Fibroblast of pulmonary artery (primary cell): ENCODE data around the gene MYRF.
A peak's percentile ranks its signal among the peaks of the same experiment; 100 is the strongest.

Source experiments
- DNase-seq: peaks from one replicate; pipeline ENCODE4 v3.0.0-alpha.2; 2010; ENCODE audit warnings: low read depth
- H3K4me3 ChIP-seq: replicated peaks from 2 replicates; pipeline ENCODE4 v1.5.1; 2011; ENCODE audit warnings: low read depth, mild to moderate bottlenecking, control low read depth, low read length, moderate library complexity
- TF ChIP-seq, protein P1 (sequence below): IDR thresholded peaks from 2 replicates; pipeline ENCODE4 v1.5.1; 2011; ENCODE audit warnings: mild to moderate bottlenecking, control low read depth, low read length, inconsistent platforms; ENCODE audit errors: missing control alignments

MYRF gene

DNA sequence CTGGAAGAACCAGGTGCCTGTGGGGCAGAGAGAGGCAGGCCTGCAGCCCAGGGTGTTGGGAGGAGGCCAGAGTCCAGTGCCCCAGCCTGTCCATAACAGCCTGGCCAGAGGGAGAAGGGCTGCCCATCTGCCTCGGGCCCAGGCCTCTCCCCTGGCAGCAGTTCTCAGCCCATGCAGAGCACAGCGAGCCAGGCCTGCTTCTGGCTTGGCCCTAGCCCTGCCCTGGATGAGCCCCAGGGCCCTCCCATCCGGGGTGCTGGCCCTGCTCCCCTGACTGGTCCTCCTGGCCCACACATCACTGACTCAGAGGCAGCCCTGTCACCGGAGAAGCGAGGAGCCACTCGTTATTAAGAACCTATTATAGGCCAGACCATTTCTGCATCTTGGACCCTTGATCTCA is 19.7 kb upstream of the MYRF start:
- no peak overlapping the region for H3K4me3 ChIP-seq

DNA sequence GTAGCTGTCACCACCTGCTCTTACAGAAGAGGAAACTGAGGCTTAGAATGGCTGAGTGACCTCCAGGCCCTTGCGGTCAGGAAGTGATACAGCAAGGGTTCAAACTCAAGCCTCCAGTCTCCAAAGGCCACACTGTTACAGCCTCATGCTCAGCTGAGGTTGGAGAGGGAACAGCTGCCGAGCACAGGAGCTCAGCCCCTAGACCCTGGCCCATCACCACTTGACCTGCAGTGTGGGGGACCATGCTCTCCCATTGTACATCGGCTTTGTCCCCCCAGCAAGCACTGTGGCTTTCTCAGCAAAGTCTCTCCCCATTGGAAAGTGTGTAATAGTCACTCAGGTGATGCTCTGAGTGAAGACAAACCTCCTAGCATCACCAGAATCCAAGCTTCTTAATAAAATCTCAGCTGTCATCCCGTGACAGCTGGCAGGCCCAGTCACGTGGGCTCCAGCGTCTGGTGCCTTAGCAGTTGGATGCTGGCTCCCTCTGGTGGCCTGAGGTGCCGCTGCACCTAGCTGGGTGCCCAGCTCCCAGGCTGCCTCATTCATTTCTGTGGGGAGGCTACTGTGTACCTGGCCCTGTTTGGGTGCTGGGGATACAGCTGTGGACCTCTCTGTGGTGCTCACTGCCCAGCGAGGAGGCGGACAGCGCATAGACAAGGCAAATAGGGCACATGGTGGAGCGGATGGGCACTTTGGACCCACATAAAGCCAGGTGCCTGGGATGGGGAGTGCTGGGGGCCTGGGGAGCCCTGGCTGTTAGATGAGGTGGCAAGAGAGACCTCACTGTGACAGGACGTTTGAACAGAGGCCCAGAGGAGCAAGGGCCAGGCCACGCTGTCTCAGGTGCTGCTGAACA is 19.1 kb upstream of the MYRF start:
- peak; percentile 87 for DNase-seq

More for the DNA sequence above, 19.7 kb upstream of the MYRF start:
- TF ChIP-seq, protein P1, sequence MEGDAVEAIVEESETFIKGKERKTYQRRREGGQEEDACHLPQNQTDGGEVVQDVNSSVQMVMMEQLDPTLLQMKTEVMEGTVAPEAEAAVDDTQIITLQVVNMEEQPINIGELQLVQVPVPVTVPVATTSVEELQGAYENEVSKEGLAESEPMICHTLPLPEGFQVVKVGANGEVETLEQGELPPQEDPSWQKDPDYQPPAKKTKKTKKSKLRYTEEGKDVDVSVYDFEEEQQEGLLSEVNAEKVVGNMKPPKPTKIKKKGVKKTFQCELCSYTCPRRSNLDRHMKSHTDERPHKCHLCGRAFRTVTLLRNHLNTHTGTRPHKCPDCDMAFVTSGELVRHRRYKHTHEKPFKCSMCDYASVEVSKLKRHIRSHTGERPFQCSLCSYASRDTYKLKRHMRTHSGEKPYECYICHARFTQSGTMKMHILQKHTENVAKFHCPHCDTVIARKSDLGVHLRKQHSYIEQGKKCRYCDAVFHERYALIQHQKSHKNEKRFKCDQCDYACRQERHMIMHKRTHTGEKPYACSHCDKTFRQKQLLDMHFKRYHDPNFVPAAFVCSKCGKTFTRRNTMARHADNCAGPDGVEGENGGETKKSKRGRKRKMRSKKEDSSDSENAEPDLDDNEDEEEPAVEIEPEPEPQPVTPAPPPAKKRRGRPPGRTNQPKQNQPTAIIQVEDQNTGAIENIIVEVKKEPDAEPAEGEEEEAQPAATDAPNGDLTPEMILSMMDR, result no peak
- DNase-seq, result no peak

DNA sequence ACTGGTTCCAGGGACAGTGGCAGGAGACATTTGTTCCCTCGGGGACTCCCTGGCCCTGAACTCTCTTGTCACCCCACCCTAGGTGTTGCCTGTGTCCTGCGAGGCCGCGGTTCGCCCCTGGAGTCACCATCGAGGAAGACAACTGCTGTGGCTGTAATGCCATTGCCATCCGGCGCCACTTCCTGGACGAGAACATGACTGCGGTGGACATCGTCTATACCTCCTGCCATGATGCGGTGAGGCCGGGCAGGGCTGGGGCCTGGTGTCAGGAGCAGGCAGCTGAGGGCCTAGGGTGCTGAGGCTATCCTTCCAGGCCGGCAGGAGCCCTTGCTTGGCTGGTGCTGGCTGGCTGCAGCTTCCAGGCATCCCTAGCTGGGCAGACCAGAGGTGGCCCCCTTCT is 17.7 kb upstream of the MYRF start:
- TF ChIP-seq, protein P1, result no peak
- no peak overlapping the region for H3K4me3 ChIP-seq
- no peak for DNase-seq

More for the DNA sequence above, 19.1 kb upstream of the MYRF start:
- TF ChIP-seq, protein P1, result peak; percentile 99
- H3K4me3 ChIP-seq, result no peak overlapping the region

DNA sequence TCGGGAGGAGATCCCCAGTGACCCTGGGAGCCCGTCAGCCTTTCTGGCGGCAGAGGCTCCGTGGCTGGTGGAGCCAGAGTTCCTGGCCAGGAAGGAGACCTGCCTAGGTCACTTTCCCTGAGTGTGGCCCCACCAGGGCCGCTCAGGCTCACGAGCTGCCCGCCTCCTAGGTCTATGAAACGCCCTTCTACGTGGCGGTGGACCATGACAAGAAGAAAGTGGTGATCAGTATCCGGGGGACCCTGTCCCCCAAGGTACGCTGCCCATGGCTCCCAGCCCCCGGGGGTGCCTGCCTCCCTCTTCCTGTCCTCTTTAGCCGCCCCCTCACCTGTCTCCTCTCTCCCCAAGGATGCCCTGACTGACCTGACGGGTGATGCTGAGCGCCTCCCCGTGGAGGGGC is 17.0 kb upstream of the MYRF start:
- TF ChIP-seq, protein P1, result no peak

DNA sequence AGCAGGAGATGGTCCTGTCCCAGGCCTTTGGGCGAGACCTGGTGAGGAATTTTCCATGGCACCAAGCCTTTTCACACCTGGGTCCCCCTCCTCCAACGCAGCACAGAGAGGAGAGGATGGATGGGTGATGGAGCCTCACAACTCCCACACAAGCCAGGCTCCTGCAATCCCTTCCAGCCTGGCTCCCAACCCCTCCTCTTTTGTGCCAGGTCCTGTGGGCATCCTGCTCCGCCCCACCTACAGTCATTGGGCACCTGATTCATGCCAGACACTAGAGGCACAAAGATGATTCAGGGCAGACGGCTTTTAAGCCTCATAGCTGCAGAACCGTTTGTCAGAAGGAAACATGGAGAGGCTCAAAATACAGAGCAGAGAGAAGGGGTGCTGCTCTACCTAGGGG is 16.1 kb upstream of the MYRF start:
- no peak overlapping the region for H3K4me3 ChIP-seq
- no peak for DNase-seq
- TF ChIP-seq, protein P1, result no peak

More for the DNA sequence above, 17.0 kb upstream of the MYRF start:
- no peak overlapping the region for H3K4me3 ChIP-seq
- DNase-seq, result no peak

DNA sequence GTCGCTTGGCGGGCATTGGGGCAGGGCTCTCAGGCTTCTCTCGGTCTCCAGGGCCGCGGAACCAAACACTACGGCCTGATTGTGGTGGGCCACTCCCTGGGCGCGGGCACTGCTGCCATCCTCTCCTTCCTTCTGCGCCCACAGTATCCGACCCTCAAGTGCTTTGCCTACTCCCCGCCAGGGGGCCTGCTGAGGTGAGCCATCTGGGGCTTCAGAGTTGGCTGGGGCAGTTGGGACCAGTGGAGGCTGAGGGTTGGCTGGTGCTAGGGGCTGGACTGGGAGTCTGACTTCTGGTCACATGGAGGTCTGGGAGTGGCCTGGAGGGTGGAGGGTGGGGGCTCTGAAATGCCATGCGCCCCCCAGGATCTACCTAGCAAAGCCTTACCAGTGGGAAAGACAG is 15.3 kb upstream of the MYRF start:
- no peak overlapping the region for H3K4me3 ChIP-seq
- TF ChIP-seq, protein P1, result no peak
- no peak for DNase-seq
